Trophoblast cell (in vitro differentiated cells and primary cell): ENCODE data around the gene VPS13C.

Experiments
- DNase-seq, 2 donors: peaks; one replicate each; pipeline ENCODE4 v3.0.0-alpha.2; 2016
- H2AFZ ChIP-seq: 2 replicates; pipeline ENCODE4 v1.6.1; 2013; ENCODE audit warnings: low read length, moderate library complexity, mild to moderate bottlenecking; ENCODE audit not compliant: insufficient read depth, poor library complexity
- H2AK5ac ChIP-seq: 2 replicates; pipeline ENCODE4 v1.6.1; 2013; ENCODE audit warnings: mild to moderate bottlenecking, low read length
- H2BK120ac ChIP-seq: 2 replicates; pipeline ENCODE4 v1.6.1; 2013; ENCODE audit warnings: low read length, mild to moderate bottlenecking, moderate library complexity; ENCODE audit not compliant: insufficient read depth, poor library complexity
- H2BK12ac ChIP-seq: 2 replicates; pipeline ENCODE4 v1.6.1; 2013; ENCODE audit warnings: mild to moderate bottlenecking, low read length, moderate library complexity
- H2BK5ac ChIP-seq: 2 replicates; pipeline ENCODE4 v1.6.1; 2013; ENCODE audit warnings: low read length, low read depth, moderate library complexity, mild to moderate bottlenecking; ENCODE audit not compliant: poor library complexity
- H3K14ac ChIP-seq: 2 replicates; pipeline ENCODE4 v1.6.1; 2013; ENCODE audit warnings: mild to moderate bottlenecking, low read length
- H3K18ac ChIP-seq: 2 replicates; pipeline ENCODE4 v1.6.1; 2013; ENCODE audit warnings: mild to moderate bottlenecking, low read length
- H3K23ac ChIP-seq: 2 replicates; pipeline ENCODE4 v1.6.1; 2013; ENCODE audit warnings: low read length
- H3K27ac ChIP-seq: 2 replicates; pipeline ENCODE4 v1.5.1; 2013; ENCODE audit warnings: low read depth, mild to moderate bottlenecking, inconsistent platforms, low read length, moderate library complexity
- H3K27me3 ChIP-seq: 2 replicates; pipeline ENCODE4 v1.6.1; 2013; ENCODE audit warnings: inconsistent platforms, mild to moderate bottlenecking, low read length, moderate library complexity; ENCODE audit not compliant: insufficient read depth
- H3K36me3 ChIP-seq, 2 experiments: 1 replicate in 1 of 2; 2 replicates in 1 of 2; pipeline ENCODE4 v1.6.1; 2013; ENCODE audit warnings: low read length in 2 of 2, mild to moderate bottlenecking in 2 of 2, moderate library complexity in 1 of 2; ENCODE audit not compliant: insufficient read depth in 2 of 2, control insufficient read depth in 1 of 2
- H3K4ac ChIP-seq: 2 replicates; pipeline ENCODE4 v1.6.1; 2013; ENCODE audit warnings: low read depth, mild to moderate bottlenecking, low read length, moderate library complexity
- H3K4me1 ChIP-seq, 2 experiments: 1 replicate in 1 of 2; 2 replicates in 1 of 2; pipeline ENCODE4 v1.6.1; 2013; ENCODE audit warnings: low read length in 2 of 2, mild to moderate bottlenecking in 2 of 2, moderate library complexity in 1 of 2; ENCODE audit not compliant: insufficient read depth in 2 of 2, control insufficient read depth in 1 of 2
- H3K4me2 ChIP-seq: 2 replicates; pipeline ENCODE4 v1.6.1; 2013; ENCODE audit warnings: inconsistent platforms, mild to moderate bottlenecking, low read length, moderate library complexity
- H3K4me3 ChIP-seq: 2 replicates; pipeline ENCODE4 v1.5.1; 2013; ENCODE audit warnings: mild to moderate bottlenecking, low read depth, low read length, inconsistent platforms
- H3K79me1 ChIP-seq: one replicate; pipeline ENCODE4 v1.6.1; 2013; ENCODE audit warnings: low read length
- H3K79me2 ChIP-seq: 2 replicates; pipeline ENCODE4 v1.6.1; 2013; ENCODE audit warnings: low read length, mild to moderate bottlenecking; ENCODE audit not compliant: control insufficient read depth, insufficient read depth, poor library complexity
- H3K9ac ChIP-seq: 2 replicates; pipeline ENCODE4 v1.6.1; 2013; ENCODE audit warnings: mild to moderate bottlenecking, low read length
- H3K9me3 ChIP-seq: 2 replicates; pipeline ENCODE4 v1.6.1; 2013; ENCODE audit warnings: low read depth, mild to moderate bottlenecking, control low read depth, inconsistent platforms, low read length; ENCODE audit not compliant: insufficient read depth
- H4K12ac ChIP-seq: 2 replicates; pipeline ENCODE4 v1.6.1; 2013; ENCODE audit warnings: low read depth, mild to moderate bottlenecking, low read length, moderate library complexity
- H4K8ac ChIP-seq: 2 replicates; pipeline ENCODE4 v1.6.1; 2013; ENCODE audit warnings: low read depth, mild to moderate bottlenecking, low read length, moderate library complexity
- H4K91ac ChIP-seq: one replicate; pipeline ENCODE4 v1.6.1; 2013; ENCODE audit warnings: low read depth, mild to moderate bottlenecking, low read length, moderate library complexity
- whole genome bisulfite sequencing: extraction: QIAGEN DNeasy Blood & Tissue Kit; methylation state at CpG from one replicate; pipeline ENCODE4 v1.1.7; 2013; ENCODE audit warnings: missing lambda C conversion rate; ENCODE audit not compliant: insufficient read length, insufficient coverage; ENCODE audit errors: extremely low coverage; 5-methylcytosine and 5-hydroxymethylcytosine counted together

The VPS13C gene

GRCh38 chr15:61831505-61831921 is 228.7 kb downstream of the VPS13C start:
- no peak overlapping the region for H4K91ac ChIP-seq
- H3K4me2 ChIP-seq = no peak overlapping the region
- H3K27ac ChIP-seq = no peak overlapping the region
- no peak overlapping the region for H3K9ac ChIP-seq
- H2BK120ac ChIP-seq = no peak overlapping the region
- peaks cover 0 to 2% of the 10 kb centered on the region in 2 experiments for H3K4me1 ChIP-seq
- H3K79me1 ChIP-seq = no peaks in the 10 kb centered on the region
- WGBS = no CpG with 5 or more reads among the region's 10 CpGs
- H4K12ac ChIP-seq = no peak overlapping the region
- H3K79me2 ChIP-seq = no peaks in the 10 kb centered on the region
- DNase-seq = no peak
- H3K27me3 ChIP-seq = no peaks in the 10 kb centered on the region
- H4K8ac ChIP-seq = no peak overlapping the region
- H2AK5ac ChIP-seq = no peak overlapping the region
- no peak overlapping the region for H3K4ac ChIP-seq
- H3K23ac ChIP-seq = no peak overlapping the region
- H3K14ac ChIP-seq = no peak overlapping the region
- no peak overlapping the region for H3K18ac ChIP-seq
- no peak overlapping the region for H2BK5ac ChIP-seq
- no peaks in the 10 kb centered on the region for H3K36me3 ChIP-seq
- H3K9me3 ChIP-seq = no peaks in the 10 kb centered on the region
- H2AFZ ChIP-seq = no peak overlapping the region
- no peak overlapping the region for H3K4me3 ChIP-seq
- no peak overlapping the region for H2BK12ac ChIP-seq

GRCh38 chr15:61830536-61831330 is 229.5 kb downstream of the VPS13C start:
- Histone ChIP-seq H2AK5ac (no peak overlapping the region), H3K23ac (no peak overlapping the region), H2BK12ac (no peak overlapping the region), H3K4me1 (peaks cover 0 to 2% of the 10 kb centered on the region in 2 experiments), H4K8ac (no peak overlapping the region), H4K12ac (no peak overlapping the region), H3K9me3 (no peaks in the 10 kb centered on the region), H3K9ac (no peak overlapping the region), H4K91ac (no peak overlapping the region), H2BK5ac (no peak overlapping the region), H3K14ac (no peak overlapping the region), H3K27me3 (no peaks in the 10 kb centered on the region), H3K27ac (no peak overlapping the region), H3K4ac (no peak overlapping the region), H3K4me3 (no peak overlapping the region), H3K79me1 (no peaks in the 10 kb centered on the region), H2BK120ac (no peak overlapping the region), H3K4me2 (no peak overlapping the region), H3K18ac (no peak overlapping the region), H2AFZ (no peak overlapping the region), H3K36me3 (no peaks in the 10 kb centered on the region), H3K79me2 (no peaks in the 10 kb centered on the region)
- no CpG with 5 or more reads among the region's 12 CpGs for WGBS
- DNase-seq = no peak

- Histone ChIP-seq H2BK5ac (no peak overlapping the region), H3K27ac (no peak overlapping the region), H2BK120ac (no peak overlapping the region), H3K4ac (no peak overlapping the region), H4K8ac (no peak overlapping the region), H4K91ac (no peak overlapping the region), H3K79me1 (no peaks in the 10 kb centered on the region), H3K36me3 (no peaks in the 10 kb centered on the region), H3K27me3 (no peaks in the 10 kb centered on the region), H3K79me2 (no peaks in the 10 kb centered on the region), H3K9me3 (no peaks in the 10 kb centered on the region), H3K9ac (no peak overlapping the region), H4K12ac (no peak overlapping the region), H3K4me3 (no peak overlapping the region), H3K14ac (no peak overlapping the region), H2AK5ac (no peak overlapping the region), H3K4me2 (no peak overlapping the region), H3K23ac (no peak overlapping the region), H3K18ac (no peak overlapping the region), H3K4me1 (peaks cover 0 to 2% of the 10 kb centered on the region in 2 experiments), H2AFZ (no peak overlapping the region), H2BK12ac (no peak overlapping the region)
- WGBS = no CpG with 5 or more reads among the region's 7 CpGs
- DNase-seq = no peak
Measured at GRCh38 chr15:61829514-61829889, 230.7 kb downstream of the VPS13C start.

- no peak overlapping the region for H4K12ac ChIP-seq
- no peak overlapping the region for H3K14ac ChIP-seq
Measured at GRCh38 chr15:61828860-61829513, 231.3 kb downstream of the VPS13C start.

More at GRCh38 chr15:61828860-61829513, 231.3 kb downstream of the VPS13C start:
- no peaks in the 10 kb centered on the region for H3K9me3 ChIP-seq
- no peak overlapping the region for H3K4me3 ChIP-seq
- no peaks in the 10 kb centered on the region for H3K27me3 ChIP-seq
- no peak overlapping the region for H4K8ac ChIP-seq
- H3K79me2 ChIP-seq = no peaks in the 10 kb centered on the region
- H3K27ac ChIP-seq = no peak overlapping the region
- no peak overlapping the region for H3K23ac ChIP-seq
- no peak overlapping the region for H3K4ac ChIP-seq
- peaks cover 0 to 2% of the 10 kb centered on the region in 2 experiments for H3K4me1 ChIP-seq
- no peak overlapping the region for H2BK120ac ChIP-seq
- no peak overlapping the region for H2AFZ ChIP-seq
- no CpG with 5 or more reads among the region's 6 CpGs for WGBS
- H2BK12ac ChIP-seq = no peak overlapping the region
- no peak overlapping the region for H3K9ac ChIP-seq
- no peak overlapping the region for H3K4me2 ChIP-seq
- H3K36me3 ChIP-seq = no peaks in the 10 kb centered on the region
- H2AK5ac ChIP-seq = no peak overlapping the region
- H3K18ac ChIP-seq = no peak overlapping the region
- DNase-seq = no peak
- no peak overlapping the region for H2BK5ac ChIP-seq
- no peak overlapping the region for H4K91ac ChIP-seq
- no peaks in the 10 kb centered on the region for H3K79me1 ChIP-seq
